ENCODE data around the gene TSC2.
"Not testable (repeated sequence)": the region's sequence is repeated elsewhere in the genome, so short reads cannot be mapped to it uniquely, and the experiment has no call there.

TSC2 gene

GRCh38 chr16:2122934-2123683 is 75.3 kb downstream of the TSC2 start:
- not testable (repeated sequence) for DNase-seq (ENCODE audit: low read depth)

- DNase-seq (ENCODE audit: low read depth) = not testable (repeated sequence)
These were observed 76.1 kb downstream of the TSC2 start for GRCh38 chr16:2123706-2124376.

GRCh38 chr16:2124377-2124693 is 76.5 kb downstream of the TSC2 start:
- not testable (repeated sequence) for DNase-seq (ENCODE audit: low read depth)

- not testable (repeated sequence) for DNase-seq (ENCODE audit: low read depth)
These were observed 77.1 kb downstream of the TSC2 start for GRCh38 chr16:2124694-2125444.

GRCh38 chr16:2125609-2126008 is 77.8 kb downstream of the TSC2 start:
- DNase-seq (ENCODE audit: low read depth) = not testable (repeated sequence)

- DNase-seq (ENCODE audit: low read depth) = not testable (repeated sequence)
These were observed 78.5 kb downstream of the TSC2 start for GRCh38 chr16:2126161-2126743.

- not testable (repeated sequence) for DNase-seq (ENCODE audit: low read depth)
These were observed 79.3 kb downstream of the TSC2 start for GRCh38 chr16:2126928-2127556.

- not testable (repeated sequence) for DNase-seq (ENCODE audit: low read depth)
These were observed 80.0 kb downstream of the TSC2 start for GRCh38 chr16:2127630-2128280.

GRCh38 chr16:2129251-2129650 is 81.5 kb downstream of the TSC2 start:
- DNase-seq (ENCODE audit: low read depth) = not testable (repeated sequence)

- not testable (repeated sequence) for DNase-seq (ENCODE audit: low read depth)
These were observed 82.2 kb downstream of the TSC2 start for GRCh38 chr16:2129890-2130447.

GRCh38 chr16:2133797-2134196 is 86.0 kb downstream of the TSC2 start:
- not testable (repeated sequence) for DNase-seq (ENCODE audit: low read depth)

GRCh38 chr16:2135071-2135470 is 87.3 kb downstream of the TSC2 start:
- DNase-seq (ENCODE audit: low read depth) = not testable (repeated sequence)

- DNase-seq (ENCODE audit: low read depth) = peak; percentile 77
These were observed 88.1 kb downstream of the TSC2 start, which contains the start of gene PKD1 for GRCh38 chr16:2135770-2136490. TSS of gene PKD1 (minus strand) at chr16:2135898. CDS start at chr16:2135689, 209 bp downstream.

Data from GM04503 (cell line).